ENCODE results near the gene SHC3. TPM values are rescaled to one million over a fixed set of nuclear protein-coding genes. Genes with fewer than 3 reads are reported as not detected.

Gene SHC3
- total and polyA plus RNA-seq, 2 donors (not counting 1 experiment from before 2014, with no cell fraction given), result 1.7 to 16.2 TPM

DNA sequence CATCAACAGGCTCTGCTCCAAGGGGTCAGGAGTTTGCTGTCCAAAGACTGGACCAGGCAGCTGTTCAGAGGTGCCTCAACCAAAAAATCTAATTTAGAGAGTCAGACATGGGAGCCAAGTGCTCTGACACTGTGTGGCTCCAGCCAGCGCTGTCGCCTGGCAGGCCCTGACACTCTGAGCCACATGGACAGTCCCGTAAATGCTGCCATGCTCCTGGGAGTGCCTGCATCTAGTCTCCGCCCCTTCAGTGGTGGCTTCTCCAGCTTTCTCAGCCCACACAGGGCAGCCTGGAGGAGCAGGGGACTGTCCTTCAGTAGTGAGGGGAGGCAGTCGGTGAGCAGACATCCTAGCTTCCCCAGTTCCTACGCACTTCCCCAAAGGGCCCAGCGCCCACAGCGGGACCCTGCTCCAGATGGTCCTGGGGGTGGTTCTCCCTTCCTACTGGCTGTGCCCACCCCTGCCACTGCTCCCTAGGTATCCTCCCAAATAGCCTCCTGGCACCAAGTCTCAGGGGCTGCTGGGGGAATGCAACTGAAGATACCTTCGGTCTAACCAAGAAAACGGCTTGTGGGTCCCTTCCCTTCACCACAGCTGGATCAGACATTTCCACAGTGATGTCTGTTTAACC is 72.3 kb downstream of the SHC3 start:
- no peak overlapping the region for H3K9ac ChIP-seq (ENCODE audit: insufficient read depth, low read length)
- H2AFZ ChIP-seq (ENCODE audit: low read length), result no peak overlapping the region
- H4K20me1 ChIP-seq (ENCODE audit: control insufficient read depth, extremely low read depth, insufficient read depth, low read length), result no peaks in the 10 kb centered on the region
- H3K27me3 ChIP-seq (ENCODE audit: control insufficient read depth, insufficient read depth, low read length), result no peaks in the 10 kb centered on the region
- TF ChIP-seq EZH2 (IDR thresholded peaks at IDR 0.05; ENCODE audit: low read length, missing control alignments), result no peak
- TF ChIP-seq, protein P1, sequence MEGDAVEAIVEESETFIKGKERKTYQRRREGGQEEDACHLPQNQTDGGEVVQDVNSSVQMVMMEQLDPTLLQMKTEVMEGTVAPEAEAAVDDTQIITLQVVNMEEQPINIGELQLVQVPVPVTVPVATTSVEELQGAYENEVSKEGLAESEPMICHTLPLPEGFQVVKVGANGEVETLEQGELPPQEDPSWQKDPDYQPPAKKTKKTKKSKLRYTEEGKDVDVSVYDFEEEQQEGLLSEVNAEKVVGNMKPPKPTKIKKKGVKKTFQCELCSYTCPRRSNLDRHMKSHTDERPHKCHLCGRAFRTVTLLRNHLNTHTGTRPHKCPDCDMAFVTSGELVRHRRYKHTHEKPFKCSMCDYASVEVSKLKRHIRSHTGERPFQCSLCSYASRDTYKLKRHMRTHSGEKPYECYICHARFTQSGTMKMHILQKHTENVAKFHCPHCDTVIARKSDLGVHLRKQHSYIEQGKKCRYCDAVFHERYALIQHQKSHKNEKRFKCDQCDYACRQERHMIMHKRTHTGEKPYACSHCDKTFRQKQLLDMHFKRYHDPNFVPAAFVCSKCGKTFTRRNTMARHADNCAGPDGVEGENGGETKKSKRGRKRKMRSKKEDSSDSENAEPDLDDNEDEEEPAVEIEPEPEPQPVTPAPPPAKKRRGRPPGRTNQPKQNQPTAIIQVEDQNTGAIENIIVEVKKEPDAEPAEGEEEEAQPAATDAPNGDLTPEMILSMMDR (conservative IDR thresholded peaks at IDR 0.05 in 1 of 2, IDR thresholded peaks at IDR 0.05 in 1 of 2; ENCODE audit: low read depth in 1 of 2, low read length in 2 of 2), result no peak
- H3K79me2 ChIP-seq (ENCODE audit: control insufficient read depth, insufficient read depth, low read length), result no peaks in the 10 kb centered on the region
- H3K4me2 ChIP-seq (ENCODE audit: extremely low read depth, insufficient read depth, low read length), result no peak overlapping the region
- H3K9me3 ChIP-seq (ENCODE audit: control insufficient read depth, insufficient read depth, low read depth, low read length), result no peaks in the 10 kb centered on the region
- H3K4me3 ChIP-seq (replicated peaks in 1 of 4; ENCODE audit: control extremely low read depth in 1 of 4, insufficient read depth in 1 of 4, low read depth in 3 of 4, low read length in 4 of 4), result no peak overlapping the region
- H3K27ac ChIP-seq (ENCODE audit: insufficient read depth, low read length), result no peak overlapping the region
- no peak for DNase-seq (ENCODE audit: low read depth in 2 of 2)
- H3K4me1 ChIP-seq (ENCODE audit: control insufficient read depth, extremely low read depth, insufficient read depth, low read length), result no peaks in the 10 kb centered on the region
- H3K36me3 ChIP-seq (ENCODE audit: control insufficient read depth, insufficient read depth, low read length), result no peaks in the 10 kb centered on the region

DNA sequence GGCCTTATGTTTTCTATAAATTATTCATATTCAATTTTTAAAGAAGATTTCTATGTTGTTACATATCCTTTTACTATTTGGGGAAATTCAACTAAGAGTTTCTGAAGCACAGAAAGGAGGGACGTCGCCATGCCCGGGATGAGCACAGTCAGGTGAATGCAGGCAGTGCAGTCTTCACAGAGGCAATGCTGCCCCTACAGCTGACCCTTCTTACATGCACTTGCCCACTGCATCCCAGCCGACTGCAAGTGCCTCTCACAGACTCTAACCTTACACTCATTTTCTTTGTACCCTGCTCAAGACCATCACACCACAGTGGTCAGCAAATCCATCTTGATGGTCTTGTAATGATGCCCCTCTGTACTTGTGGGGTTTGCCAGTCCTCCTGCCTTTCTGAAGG is 73.8 kb downstream of the SHC3 start:
- H3K27ac ChIP-seq (ENCODE audit: insufficient read depth, low read length), result no peak overlapping the region
- no peak overlapping the region for H3K9ac ChIP-seq (ENCODE audit: insufficient read depth, low read length)
- H3K27me3 ChIP-seq (ENCODE audit: control insufficient read depth, insufficient read depth, low read length), result no peaks in the 10 kb centered on the region
- H3K9me3 ChIP-seq (ENCODE audit: control insufficient read depth, insufficient read depth, low read depth, low read length), result no peaks in the 10 kb centered on the region
- H3K4me3 ChIP-seq (replicated peaks in 1 of 4; ENCODE audit: control extremely low read depth in 1 of 4, insufficient read depth in 1 of 4, low read depth in 3 of 4, low read length in 4 of 4), result no peak overlapping the region
- TF ChIP-seq, protein P1 (conservative IDR thresholded peaks at IDR 0.05 in 1 of 2, IDR thresholded peaks at IDR 0.05 in 1 of 2; ENCODE audit: low read depth in 1 of 2, low read length in 2 of 2), result no peak
- no peak for TF ChIP-seq EZH2 (IDR thresholded peaks at IDR 0.05; ENCODE audit: low read length, missing control alignments)
- no peak overlapping the region for H2AFZ ChIP-seq (ENCODE audit: low read length)
- no peak overlapping the region for H3K4me2 ChIP-seq (ENCODE audit: extremely low read depth, insufficient read depth, low read length)
- DNase-seq (ENCODE audit: low read depth in 2 of 2), result no peak
- no peaks in the 10 kb centered on the region for H3K4me1 ChIP-seq (ENCODE audit: control insufficient read depth, extremely low read depth, insufficient read depth, low read length)
- no peaks in the 10 kb centered on the region for H3K79me2 ChIP-seq (ENCODE audit: control insufficient read depth, insufficient read depth, low read length)
- no peaks in the 10 kb centered on the region for H3K36me3 ChIP-seq (ENCODE audit: control insufficient read depth, insufficient read depth, low read length)
- H4K20me1 ChIP-seq (ENCODE audit: control insufficient read depth, extremely low read depth, insufficient read depth, low read length), result no peaks in the 10 kb centered on the region

DNA sequence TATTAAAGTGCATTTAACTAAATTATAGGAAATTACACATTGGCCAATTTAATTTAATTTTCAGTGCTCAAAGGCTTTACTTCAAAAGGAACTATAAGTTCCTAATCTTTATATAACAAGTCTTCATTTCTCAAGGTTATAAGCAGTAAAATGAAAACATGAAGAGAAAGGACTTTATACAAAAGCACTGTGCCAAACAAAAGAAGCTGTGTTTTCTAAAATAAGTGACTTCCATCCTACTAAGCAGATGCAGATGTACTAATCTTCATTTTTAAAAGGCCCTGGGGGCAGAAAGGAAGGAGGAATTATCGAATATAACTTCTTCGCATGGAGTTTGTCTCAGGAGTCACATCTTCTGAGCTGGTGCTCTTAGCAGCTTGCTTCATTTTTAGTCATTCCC is 81.4 kb downstream of the SHC3 start:
- H3K79me2 ChIP-seq (ENCODE audit: control insufficient read depth, insufficient read depth, low read length), result no peaks in the 10 kb centered on the region
- H3K27ac ChIP-seq (ENCODE audit: insufficient read depth, low read length), result no peak overlapping the region
- no peaks in the 10 kb centered on the region for H4K20me1 ChIP-seq (ENCODE audit: control insufficient read depth, extremely low read depth, insufficient read depth, low read length)
- TF ChIP-seq, protein P1 (conservative IDR thresholded peaks at IDR 0.05 in 1 of 2, IDR thresholded peaks at IDR 0.05 in 1 of 2; ENCODE audit: low read depth in 1 of 2, low read length in 2 of 2), result no peak
- no peak for TF ChIP-seq EZH2 (IDR thresholded peaks at IDR 0.05; ENCODE audit: low read length, missing control alignments)
- no peak overlapping the region for H3K4me2 ChIP-seq (ENCODE audit: extremely low read depth, insufficient read depth, low read length)
- no peak overlapping the region for H2AFZ ChIP-seq (ENCODE audit: low read length)
- H3K27me3 ChIP-seq (ENCODE audit: control insufficient read depth, insufficient read depth, low read length), result no peaks in the 10 kb centered on the region
- no peaks in the 10 kb centered on the region for H3K4me1 ChIP-seq (ENCODE audit: control insufficient read depth, extremely low read depth, insufficient read depth, low read length)
- no peaks in the 10 kb centered on the region for H3K9me3 ChIP-seq (ENCODE audit: control insufficient read depth, insufficient read depth, low read depth, low read length)
- H3K36me3 ChIP-seq (ENCODE audit: control insufficient read depth, insufficient read depth, low read length), result no peaks in the 10 kb centered on the region
- no peak overlapping the region for H3K4me3 ChIP-seq (replicated peaks in 1 of 4; ENCODE audit: control extremely low read depth in 1 of 4, insufficient read depth in 1 of 4, low read depth in 3 of 4, low read length in 4 of 4)
- H3K9ac ChIP-seq (ENCODE audit: insufficient read depth, low read length), result no peak overlapping the region
- DNase-seq (ENCODE audit: low read depth in 2 of 2), result no peak
